GM12874 (cell line): ENCODE measurements around the gene SNAP23.
A peak's percentile ranks its signal among the peaks of the same experiment; 100 is the strongest.

Experiments
- TF ChIP-seq, protein P1 (sequence below): IDR thresholded peaks from 2 replicates; pipeline ENCODE4 v1.5.1; 2011; ENCODE audit warnings: low read depth, mild to moderate bottlenecking, control low read depth, low read length, moderate library complexity; ENCODE audit not compliant: insufficient read depth

SNAP23 gene

GRCh38 chr15:42483677-42484076 is 11.8 kb upstream of the SNAP23 start:
- TF ChIP-seq, protein P1, sequence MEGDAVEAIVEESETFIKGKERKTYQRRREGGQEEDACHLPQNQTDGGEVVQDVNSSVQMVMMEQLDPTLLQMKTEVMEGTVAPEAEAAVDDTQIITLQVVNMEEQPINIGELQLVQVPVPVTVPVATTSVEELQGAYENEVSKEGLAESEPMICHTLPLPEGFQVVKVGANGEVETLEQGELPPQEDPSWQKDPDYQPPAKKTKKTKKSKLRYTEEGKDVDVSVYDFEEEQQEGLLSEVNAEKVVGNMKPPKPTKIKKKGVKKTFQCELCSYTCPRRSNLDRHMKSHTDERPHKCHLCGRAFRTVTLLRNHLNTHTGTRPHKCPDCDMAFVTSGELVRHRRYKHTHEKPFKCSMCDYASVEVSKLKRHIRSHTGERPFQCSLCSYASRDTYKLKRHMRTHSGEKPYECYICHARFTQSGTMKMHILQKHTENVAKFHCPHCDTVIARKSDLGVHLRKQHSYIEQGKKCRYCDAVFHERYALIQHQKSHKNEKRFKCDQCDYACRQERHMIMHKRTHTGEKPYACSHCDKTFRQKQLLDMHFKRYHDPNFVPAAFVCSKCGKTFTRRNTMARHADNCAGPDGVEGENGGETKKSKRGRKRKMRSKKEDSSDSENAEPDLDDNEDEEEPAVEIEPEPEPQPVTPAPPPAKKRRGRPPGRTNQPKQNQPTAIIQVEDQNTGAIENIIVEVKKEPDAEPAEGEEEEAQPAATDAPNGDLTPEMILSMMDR, result no peak

DNA sequence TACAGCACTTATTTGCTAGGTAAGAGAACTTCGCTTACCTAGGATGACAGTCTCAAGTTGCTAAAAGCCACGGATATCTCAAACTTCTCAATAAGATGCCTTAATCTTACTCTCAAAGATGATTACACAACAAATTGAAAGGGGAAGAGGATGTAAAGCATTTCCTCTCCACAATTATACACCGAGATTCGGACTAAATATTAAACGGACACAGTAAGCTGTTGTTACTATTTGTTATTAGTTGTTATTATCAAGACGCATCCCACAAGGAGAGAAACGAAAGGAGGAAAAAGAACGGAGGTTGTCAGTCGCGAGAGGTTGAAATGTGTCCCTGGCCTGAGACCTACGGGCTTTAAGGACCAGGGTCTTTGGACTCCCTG is 5.2 kb upstream of the SNAP23 start:
- TF ChIP-seq, protein P1, result no peak

DNA sequence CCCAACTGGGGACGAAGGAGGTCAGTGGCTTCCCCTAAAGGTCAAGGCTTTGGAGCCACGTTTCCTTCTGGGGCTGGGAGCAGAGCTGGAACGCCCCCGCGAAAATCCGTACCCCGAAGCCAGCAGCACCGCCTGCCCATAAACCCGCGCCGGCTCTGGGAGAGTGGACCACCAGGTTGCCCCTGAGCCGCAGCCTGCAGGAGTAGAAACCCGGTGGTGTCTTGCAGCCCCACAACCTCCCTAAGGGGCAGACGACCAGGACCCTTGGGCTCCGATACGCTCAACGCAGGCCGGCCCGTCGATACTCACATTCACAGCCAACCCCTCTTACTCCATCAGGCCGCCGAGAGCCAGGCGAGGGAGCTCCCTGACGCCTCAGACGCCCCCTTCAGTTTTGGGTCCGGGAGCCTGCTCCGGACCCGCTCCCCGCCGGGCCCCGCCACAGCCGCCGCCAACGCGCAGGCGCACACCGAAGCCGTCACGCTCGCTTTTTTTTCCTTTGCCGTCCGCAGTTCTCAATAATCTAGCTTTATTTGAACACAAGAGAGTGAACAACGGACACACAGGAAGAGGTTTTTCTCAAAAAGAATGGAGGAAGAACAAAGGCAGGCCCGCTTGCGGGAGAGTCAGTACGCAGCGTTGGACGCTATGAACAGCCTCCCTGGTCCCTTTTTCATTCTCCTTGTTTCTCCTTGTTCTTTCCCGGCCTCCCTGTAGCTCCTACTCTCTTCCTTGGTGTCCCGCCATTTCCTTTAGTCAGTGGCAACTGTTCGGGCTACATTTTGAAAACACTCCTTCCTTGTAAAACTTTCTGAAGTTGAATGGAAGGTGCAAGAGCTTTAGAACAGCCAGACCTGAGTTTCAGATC is 4.5 kb upstream of the SNAP23 start, which contains the start of gene ZNF106:
Gene ZNF106, minus strand, starts transcription at position 471 of the 868 bp plus-strand sequence. CDS start 18,852 bp downstream, outside the sequence.
- TF ChIP-seq, protein P1, result 0 out of 2 replicates have a peak, but pooled peaks have one; percentile 11

- TF ChIP-seq, protein P1, result no peak
Observed at GRCh38 chr15:42491539-42492225, 3.8 kb upstream of the SNAP23 start.

DNA sequence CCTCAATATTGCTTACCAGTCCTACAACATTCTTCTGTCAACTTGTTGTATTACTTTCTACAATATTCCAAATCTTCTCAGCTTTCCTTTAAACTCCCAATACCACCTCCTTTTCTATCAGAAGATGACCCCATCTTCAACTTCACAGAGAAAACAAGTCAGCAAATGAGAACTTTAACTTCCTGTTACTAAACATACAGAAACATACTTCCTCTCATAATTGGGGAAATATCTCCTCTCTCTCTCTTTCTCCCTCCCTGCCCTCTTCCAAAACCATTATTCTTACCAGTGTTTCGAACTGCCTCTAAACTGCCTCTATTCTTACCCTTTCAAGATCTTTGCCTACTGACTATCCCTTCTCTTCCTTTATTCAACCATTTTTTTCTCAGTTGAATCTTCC is 1.8 kb upstream of the SNAP23 start:
- TF ChIP-seq, protein P1, result no peak

- TF ChIP-seq, protein P1, result no peak
Observed at GRCh38 chr15:42494998-42495360, 455 bp upstream of the SNAP23 start.
